ENCODE data around the gene MVP. TPM values are rescaled to one million over a fixed set of nuclear protein-coding genes. Genes with fewer than 3 reads are reported as not detected.
"Not testable (repeated sequence)": the region's sequence is repeated elsewhere in the genome, so short reads cannot be mapped to it uniquely, and the experiment has no call there.

The MVP gene
- total RNA-seq, 4 donors from 2014 or later: 54.0 to 133 (median 97.6) TPM

- intact Hi-C loops (cut with DNase I): no loop called here
- no peaks in the 10 kb centered on the region for H3K9me3 ChIP-seq
- peaks cover 0 to 8% (median 4%) of the 10 kb centered on the region in 3 donors for H3K4me1 ChIP-seq
- H3K36me3 ChIP-seq: no peaks in the 10 kb centered on the region
- TF ChIP-seq, protein P1, sequence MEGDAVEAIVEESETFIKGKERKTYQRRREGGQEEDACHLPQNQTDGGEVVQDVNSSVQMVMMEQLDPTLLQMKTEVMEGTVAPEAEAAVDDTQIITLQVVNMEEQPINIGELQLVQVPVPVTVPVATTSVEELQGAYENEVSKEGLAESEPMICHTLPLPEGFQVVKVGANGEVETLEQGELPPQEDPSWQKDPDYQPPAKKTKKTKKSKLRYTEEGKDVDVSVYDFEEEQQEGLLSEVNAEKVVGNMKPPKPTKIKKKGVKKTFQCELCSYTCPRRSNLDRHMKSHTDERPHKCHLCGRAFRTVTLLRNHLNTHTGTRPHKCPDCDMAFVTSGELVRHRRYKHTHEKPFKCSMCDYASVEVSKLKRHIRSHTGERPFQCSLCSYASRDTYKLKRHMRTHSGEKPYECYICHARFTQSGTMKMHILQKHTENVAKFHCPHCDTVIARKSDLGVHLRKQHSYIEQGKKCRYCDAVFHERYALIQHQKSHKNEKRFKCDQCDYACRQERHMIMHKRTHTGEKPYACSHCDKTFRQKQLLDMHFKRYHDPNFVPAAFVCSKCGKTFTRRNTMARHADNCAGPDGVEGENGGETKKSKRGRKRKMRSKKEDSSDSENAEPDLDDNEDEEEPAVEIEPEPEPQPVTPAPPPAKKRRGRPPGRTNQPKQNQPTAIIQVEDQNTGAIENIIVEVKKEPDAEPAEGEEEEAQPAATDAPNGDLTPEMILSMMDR (IDR thresholded peaks at IDR 0.05): no peak
- TF ChIP-seq POLR2A (IDR thresholded peaks at IDR 0.05): no peak
- no peak overlapping the region for H3K27ac ChIP-seq
- no peak overlapping the region for H3K4me3 ChIP-seq
- peaks cover 0 to 20% (median 0%) of the 10 kb centered on the region in 4 donors for H3K27me3 ChIP-seq
- no peak for DNase-seq
- WGBS, 2 donors: 51 to 52% methylated on average over 7 to 8 of the region's 10 CpGs
Observed at GRCh38 chr16:29779474-29779873, 40.8 kb upstream of the MVP start.

GRCh38 chr16:29783094-29783953, 36.9 kb upstream of the MVP start:
- 68 to 75% methylated on average over 13 of the region's 13 CpGs for WGBS, 2 donors

DNA sequence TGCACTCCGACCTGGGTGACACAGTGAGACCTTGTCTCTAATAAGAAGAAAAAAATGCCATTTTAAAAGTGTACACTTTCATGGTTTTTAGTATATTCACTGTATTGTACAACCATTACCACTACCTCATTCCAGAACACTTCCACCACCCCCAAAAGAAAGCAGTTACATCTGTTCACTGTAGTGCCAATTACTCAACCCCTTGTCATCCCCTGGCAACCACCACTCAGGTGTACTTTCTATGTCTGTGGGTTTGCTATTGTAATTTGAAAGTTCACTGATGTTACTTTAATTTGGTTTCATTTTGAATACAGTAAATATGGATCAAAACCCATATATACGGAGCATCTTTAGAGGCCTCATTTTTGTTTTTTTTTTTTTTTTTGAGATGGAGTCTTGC, 36.1 kb upstream of the MVP start:
- intact Hi-C loops (cut with DNase I): loop anchor here (5.0 kb wide), 1 partner anchor 67 kb away; no protein-coding TSS in a partner anchor
- H3K9me3 ChIP-seq: no peaks in the 10 kb centered on the region
- H3K4me1 ChIP-seq: peaks cover 4 to 22% (median 9%) of the 10 kb centered on the region in 3 donors
- no peak overlapping the region for H3K4me3 ChIP-seq
- H3K27ac ChIP-seq: no peak overlapping the region
- TF ChIP-seq POLR2A (IDR thresholded peaks at IDR 0.05): no peak
- TF ChIP-seq, protein P1 (IDR thresholded peaks at IDR 0.05): no peak
- no peaks in the 10 kb centered on the region for H3K36me3 ChIP-seq
- peaks cover 0 to 13% (median 0%) of the 10 kb centered on the region in 4 donors for H3K27me3 ChIP-seq
- WGBS, 2 donors: 80 to 88% methylated on average over 2 of the region's 2 CpGs
- DNase-seq: no peak

More at GRCh38 chr16:29783094-29783953, 36.9 kb upstream of the MVP start:
- intact Hi-C loops (cut with DNase I): loop anchor here (5.0 kb wide), 1 partner anchor 66 kb away; no protein-coding TSS in a partner anchor
- not testable (repeated sequence) for H3K4me3 ChIP-seq, H3K36me3 ChIP-seq, H3K27ac ChIP-seq, DNase-seq, H3K9me3 ChIP-seq
- peaks cover 4 to 22% (median 9%) of the 10 kb centered on the region in 3 donors for H3K4me1 ChIP-seq
- peaks cover 0 to 17% (median 0%) of the 10 kb centered on the region in 4 donors for H3K27me3 ChIP-seq

GRCh38 chr16:29784901-29785500, 35.3 kb upstream of the MVP start:
- no peak for DNase-seq
- Histone ChIP-seq H3K4me1 (peaks cover 7 to 29% (median 14%) of the 10 kb centered on the region in 3 donors), H3K27ac (peak overlapping the region in 1 of 4 donors; percentile 23), H3K36me3 (no peaks in the 10 kb centered on the region), H3K4me3 (peak overlapping the region; percentile 4 to 45 (median 28)), H3K27me3 (peaks cover 0 to 5% (median 0%) of the 10 kb centered on the region in 4 donors), H3K9me3 (no peaks in the 10 kb centered on the region)
- intact Hi-C loops (cut with DNase I): loop anchor here (5.0 kb wide), 1 partner anchor 68 kb away; no protein-coding TSS in a partner anchor
- TF ChIP-seq, protein P1 (IDR thresholded peaks at IDR 0.05): peak; percentile 49 to 83 (median 72)
- TF ChIP-seq POLR2A (IDR thresholded peaks at IDR 0.05): no peak
- 22 to 44% methylated on average over 12 to 19 of the region's 38 CpGs for WGBS, 2 donors

DNA sequence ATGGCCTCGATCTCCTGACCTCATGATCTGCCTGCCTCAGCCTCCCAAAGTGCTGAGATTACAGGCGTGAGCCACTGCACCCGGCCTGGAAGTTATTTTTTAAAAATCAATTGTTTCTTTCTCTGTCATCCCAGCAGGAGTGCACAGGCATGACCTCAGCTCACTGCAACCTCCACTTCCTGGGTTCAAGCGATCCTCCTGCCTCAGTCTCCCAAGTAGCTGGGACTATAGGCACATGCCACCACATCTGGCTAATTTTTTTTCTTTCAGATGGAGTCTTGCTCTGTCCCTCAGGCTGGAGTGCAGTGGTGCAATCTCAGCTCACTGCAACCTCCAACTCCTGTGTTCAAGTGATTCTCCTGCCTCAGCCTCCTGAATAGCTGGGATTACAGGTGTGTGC, 33.1 kb upstream of the MVP start:
- 81 to 84% methylated on average over 3 to 4 of the region's 4 CpGs for WGBS, 2 donors
- DNase-seq; H3K36me3 ChIP-seq; H3K27me3 ChIP-seq; H3K4me3 ChIP-seq; H3K9me3 ChIP-seq; intact Hi-C loops (cut with DNase I); H3K27ac ChIP-seq: not testable (repeated sequence)
- H3K4me1 ChIP-seq: peaks cover 17 to 45% (median 26%) of the 10 kb centered on the region in 3 donors

- H3K27ac ChIP-seq: peak overlapping the region; percentile 80 to 92 (median 90)
- no peaks in the 10 kb centered on the region for H3K27me3 ChIP-seq
- H3K36me3 ChIP-seq: no peaks in the 10 kb centered on the region
- TF ChIP-seq, protein P1 (IDR thresholded peaks at IDR 0.05): no peak
- no peak for TF ChIP-seq POLR2A (IDR thresholded peaks at IDR 0.05)
- 46 to 56% methylated on average over 5 to 20 of the region's 20 CpGs for WGBS, 2 donors
- peak overlapping the region; percentile 66 to 88 (median 80) for H3K4me3 ChIP-seq
- DNase-seq: no peak
- peaks cover 13 to 46% (median 25%) of the 10 kb centered on the region in 3 donors for H3K4me1 ChIP-seq
- H3K9me3 ChIP-seq: no peaks in the 10 kb centered on the region
- intact Hi-C loops (cut with DNase I): no loop called here
Observed at GRCh38 chr16:29789775-29790182, 30.5 kb upstream of the MVP start.
